Measurements from ENCODE around the gene IFI27L2. TPM values are rescaled to one million over a fixed set of nuclear protein-coding genes. Genes with fewer than 3 reads are reported as not detected.
A peak's percentile ranks its signal among the peaks of the same experiment; 100 is the strongest.

Gene IFI27L2
- total and polyA plus RNA-seq, 12 donors, result 41.5 to 122 (median 68.3) TPM

- intact Hi-C loops (cut with DNase I), result no loop called here
- peak in 7 of 8 donors; percentile 11 to 47 (median 27) for ATAC-seq
- TF ChIP-seq CTCF (IDR thresholded peaks at IDR 0.05), result no peak
- WGBS, 2 donors, result 33 to 34% methylated on average over 6 of the region's 6 CpGs
- DNase-seq, result peak; percentile 49 to 60
- peaks cover 0 to 14% (median 0%) of the 10 kb centered on the region in 9 donors for H3K36me3 ChIP-seq
- peaks cover 14 to 57% (median 43%) of the 10 kb centered on the region in 9 donors for H3K4me1 ChIP-seq
- H3K27me3 ChIP-seq, result no peaks in the 10 kb centered on the region
- H3K9me3 ChIP-seq, result no peaks in the 10 kb centered on the region
- H3K27ac ChIP-seq, result peak overlapping the region in 9 of 10 donors; percentile 42 to 97 (median 89)
- peak overlapping the region in 7 of 10 donors; percentile 48 to 73 (median 67) for H3K4me3 ChIP-seq
These were observed 15.9 kb downstream of the IFI27L2 start for GRCh38 chr14:94113490-94113889.

- no peak for ATAC-seq
- Histone ChIP-seq H3K36me3 (peaks cover 0 to 14% (median 0%) of the 10 kb centered on the region in 9 donors), H3K9me3 (no peaks in the 10 kb centered on the region), H3K4me3 (peak overlapping the region in 9 of 10 donors; percentile 40 to 73 (median 62)), H3K4me1 (peaks cover 14 to 57% (median 43%) of the 10 kb centered on the region in 9 donors), H3K27ac (peak overlapping the region in 8 of 10 donors; percentile 49 to 97 (median 89)), H3K27me3 (no peaks in the 10 kb centered on the region)
- 56 to 64% methylated on average over 7 of the region's 7 CpGs for whole genome bisulfite sequencing, 2 donors
- TF ChIP-seq CTCF (IDR thresholded peaks at IDR 0.05), result no peak
- intact Hi-C loops (cut with DNase I), result no loop called here
- no peak for DNase-seq
These were observed 16.3 kb downstream of the IFI27L2 start for GRCh38 chr14:94113073-94113472.

- TF ChIP-seq CTCF (IDR thresholded peaks at IDR 0.05), result no peak
- intact Hi-C loops (cut with DNase I), result no loop called here
- Histone ChIP-seq H3K4me3 (peak overlapping the region; percentile 40 to 73 (median 60)), H3K27ac (peak overlapping the region in 8 of 10 donors; percentile 8 to 97 (median 89)), H3K36me3 (peaks cover 0 to 14% (median 0%) of the 10 kb centered on the region in 9 donors), H3K27me3 (no peaks in the 10 kb centered on the region), H3K4me1 (peaks cover 14 to 57% (median 43%) of the 10 kb centered on the region in 9 donors), H3K9me3 (no peaks in the 10 kb centered on the region)
- 73 to 84% methylated on average over 6 of the region's 6 CpGs for WGBS, 2 donors
- ATAC-seq (no peak), DNase-seq (no peak)
These were observed 16.8 kb downstream of the IFI27L2 start for GRCh38 chr14:94112513-94113063.

DNA sequence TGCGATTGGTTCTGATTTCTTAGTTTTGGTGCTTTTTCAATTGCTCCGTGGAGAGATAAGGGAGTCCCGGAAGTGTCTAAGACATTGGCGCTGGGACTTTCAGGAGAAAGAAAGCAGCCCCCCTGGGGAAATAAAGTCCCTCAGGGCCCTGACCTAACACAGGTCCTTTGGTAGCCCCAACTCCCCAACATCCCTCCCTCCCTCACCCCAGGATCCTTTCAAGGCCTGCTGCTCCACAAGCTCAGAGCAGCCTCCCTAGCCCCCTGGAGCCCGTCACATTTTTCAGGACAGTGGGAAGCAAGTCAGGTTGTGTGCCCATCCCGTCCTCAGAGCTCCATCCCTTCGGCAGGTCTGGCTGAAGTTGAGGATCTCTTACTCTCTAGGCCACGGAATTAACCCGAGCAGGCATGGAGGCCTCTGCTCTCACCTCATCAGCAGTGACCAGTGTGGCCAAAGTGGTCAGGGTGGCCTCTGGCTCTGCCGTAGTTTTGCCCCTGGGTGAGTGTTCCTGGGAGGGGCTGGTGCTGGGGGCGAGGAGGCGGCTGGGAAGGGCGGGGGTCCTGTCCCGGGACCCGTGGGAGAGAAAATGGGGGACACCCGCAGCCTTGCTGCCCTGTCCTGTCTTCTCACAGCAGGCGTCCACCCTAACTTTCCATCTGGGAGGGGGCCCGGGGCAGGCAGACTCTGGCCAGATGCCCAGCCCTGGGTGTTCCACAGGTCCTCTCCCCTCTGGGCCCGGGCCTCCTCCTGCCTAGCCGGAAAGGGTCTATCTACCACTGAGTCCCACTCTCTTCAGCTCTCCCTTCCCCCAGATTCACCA is 17.9 kb downstream of the IFI27L2 start:
- Histone ChIP-seq H3K27ac (peak overlapping the region; percentile 86 to 97 (median 90)), H3K27me3 (no peaks in the 10 kb centered on the region), H3K4me3 (peak overlapping the region; percentile 40 to 73 (median 60)), H3K36me3 (peaks cover 0 to 10% (median 0%) of the 10 kb centered on the region in 9 donors), H3K9me3 (no peaks in the 10 kb centered on the region), H3K4me1 (peaks cover 14 to 57% (median 43%) of the 10 kb centered on the region in 9 donors)
- 65 to 67% methylated on average over 20 of the region's 20 CpGs for WGBS, 2 donors
- ATAC-seq, result peak in 4 of 8 donors; percentile 8 to 55 (median 24)
- TF ChIP-seq CTCF (IDR thresholded peaks at IDR 0.05), result no peak
- peak in 1 of 2 donors; percentile 41 for DNase-seq
- intact Hi-C loops (cut with DNase I), result loop anchor here in 1 of 10 donors (2.0 kb wide), 2 partner anchors 17 to 31 kb away; partner anchors contain the start of genes DDX24, IFI27L1 and IFI27L2

Measured in heart right ventricle (tissue), 16 donors.